HG03139 (cell line): ENCODE measurements around the gene UNC5C.

Source experiments
- ATAC-seq: cut with Tn5 transposase; IDR thresholded peaks from one replicate; pipeline ENCODE4 v1.9.1; 2021; ENCODE audit not compliant: unreplicated experiment

The UNC5C gene

GRCh38 chr4:95522682-95523530, 25.9 kb downstream of the UNC5C start:
- ATAC-seq, result no peak

- ATAC-seq, result no peak
These were observed 31.0 kb downstream of the UNC5C start for GRCh38 chr4:95517576-95518345.

- no peak for ATAC-seq
These were observed 32.2 kb downstream of the UNC5C start for GRCh38 chr4:95516528-95517017.

GRCh38 chr4:95515589-95515988, 33.2 kb downstream of the UNC5C start:
- ATAC-seq, result no peak

- ATAC-seq, result no peak
These were observed 35.8 kb downstream of the UNC5C start for GRCh38 chr4:95513022-95513421.

- no peak for ATAC-seq
These were observed 37.3 kb downstream of the UNC5C start for GRCh38 chr4:95511477-95511876.

- no peak for ATAC-seq
These were observed 37.9 kb downstream of the UNC5C start for GRCh38 chr4:95510877-95511276.

GRCh38 chr4:95510145-95510544, 38.6 kb downstream of the UNC5C start:
- no peak for ATAC-seq

GRCh38 chr4:95508421-95508820, 40.4 kb downstream of the UNC5C start:
- no peak for ATAC-seq

- no peak for ATAC-seq
These were observed 41.2 kb downstream of the UNC5C start for GRCh38 chr4:95507561-95507960.

GRCh38 chr4:95507147-95507546, 41.6 kb downstream of the UNC5C start:
- no peak for ATAC-seq

- ATAC-seq, result no peak
These were observed 42.5 kb downstream of the UNC5C start for GRCh38 chr4:95506264-95506663.

GRCh38 chr4:95505799-95506198, 43.0 kb downstream of the UNC5C start:
- ATAC-seq, result no peak

- no peak for ATAC-seq
These were observed 43.6 kb downstream of the UNC5C start for GRCh38 chr4:95505151-95505550.

- no peak for ATAC-seq
These were observed 44.3 kb downstream of the UNC5C start for GRCh38 chr4:95504501-95504900.

- ATAC-seq, result no peak
These were observed 48.4 kb downstream of the UNC5C start for GRCh38 chr4:95500361-95500760.

- no peak for ATAC-seq
These were observed 49.5 kb downstream of the UNC5C start for GRCh38 chr4:95499291-95499696.

- ATAC-seq, result no peak
These were observed 54.6 kb downstream of the UNC5C start for GRCh38 chr4:95494186-95494585.

- no peak for ATAC-seq
These were observed 70.1 kb downstream of the UNC5C start for GRCh38 chr4:95478679-95479078.

- ATAC-seq, result no peak
These were observed 72.7 kb downstream of the UNC5C start for GRCh38 chr4:95476121-95476520.

- ATAC-seq, result no peak
These were observed 76.2 kb downstream of the UNC5C start for GRCh38 chr4:95472534-95472933.

GRCh38 chr4:95470622-95471021, 78.2 kb downstream of the UNC5C start:
- ATAC-seq, result no peak
